AG04449 (cell line): ENCODE measurements around the gene PRKCE.
"Not testable (repeated sequence)": the region's sequence is repeated elsewhere in the genome, so short reads cannot be mapped to it uniquely, and the experiment has no call there.

Experiments used
- CTCF ChIA-PET: fragments of 350-600 bp; formaldehyde crosslinking; extraction: SDS; loops from one replicate; lab custom pipeline; 2021; ENCODE audit warnings: antibody characterized with exemption; lab: Yijun Ruan, JAX
- POLR2A ChIA-PET: fragments of 400-600, 350-600 bp; formaldehyde crosslinking; extraction: SDS; loops from one replicate; lab custom pipeline; 2020; ENCODE audit warnings: antibody characterized with exemption, inconsistent platforms; lab: Yijun Ruan, JAX
- DNase-seq: peaks from one replicate; pipeline ENCODE4 v3.0.0-alpha.2; 2010; ENCODE audit warnings: low read depth, low spot score
- H3K4me3 ChIP-seq: 2 replicates; pipeline ENCODE4 v1.5.1; 2011; ENCODE audit warnings: low read depth, mild to moderate bottlenecking, control low read depth, low read length
- CTCF ChIP-seq: IDR thresholded peaks from one replicate; pipeline ENCODE4 v1.5.1; 2011; ENCODE audit warnings: mild to moderate bottlenecking, moderate library complexity, low read length, control low read depth, inconsistent platforms; ENCODE audit not compliant: insufficient read depth; ENCODE audit errors: missing control alignments

The PRKCE gene

GRCh38 chr2:46198966-46199365, 547.5 kb downstream of the PRKCE start:
- CTCF ChIA-PET: no interaction called here
- TF ChIP-seq CTCF: no peak
- POLR2A ChIA-PET: no interaction called here
- no peak for DNase-seq
- no peak overlapping the region for H3K4me3 ChIP-seq

GRCh38 chr2:46200100-46200690, 548.7 kb downstream of the PRKCE start:
- ChIA-PET CTCF (interaction anchor here (1.1 kb wide), 1 partner anchor 9 kb away, joined by 3 read pairs; no protein-coding TSS in a partner anchor), POLR2A (interaction anchor here (0.6 kb wide), 1 partner anchor 97 kb away, joined by 3 read pairs; the partner anchor contains the start of gene EPAS1)
- no peak for TF ChIP-seq CTCF
- H3K4me3 ChIP-seq: no peak overlapping the region
- DNase-seq: no peak

GRCh38 chr2:46200861-46201605, 549.6 kb downstream of the PRKCE start:
- ChIA-PET POLR2A (no interaction called here), CTCF (no interaction called here)
- no peak for TF ChIP-seq CTCF
- no peak for DNase-seq
- H3K4me3 ChIP-seq: no peak overlapping the region

- CTCF ChIA-PET: no interaction called here
- no peak for DNase-seq
- H3K4me3 ChIP-seq: no peak overlapping the region
- POLR2A ChIA-PET: no interaction called here
- no peak for TF ChIP-seq CTCF
Measured at GRCh38 chr2:46202453-46202852, 551.0 kb downstream of the PRKCE start.

GRCh38 chr2:46202987-46203386, 551.5 kb downstream of the PRKCE start:
- TF ChIP-seq CTCF: no peak
- POLR2A ChIA-PET: no interaction called here
- DNase-seq: no peak
- no peak overlapping the region for H3K4me3 ChIP-seq
- CTCF ChIA-PET: no interaction called here

GRCh38 chr2:46203636-46204035, 552.2 kb downstream of the PRKCE start:
- POLR2A ChIA-PET, CTCF ChIA-PET, H3K4me3 ChIP-seq, DNase-seq: not testable (repeated sequence)
